ENCODE results near the gene PCYT2. TPM values are rescaled to one million over a fixed set of nuclear protein-coding genes. Genes with fewer than 3 reads are reported as not detected.

PCYT2 gene
- total and polyA plus RNA-seq, 9 of the 15 experiments (the other 6 are each of a cell fraction or from before 2014, with no cell fraction given) = 0.92 to 134 (median 82.5) TPM

- TF ChIP-seq, protein P1, sequence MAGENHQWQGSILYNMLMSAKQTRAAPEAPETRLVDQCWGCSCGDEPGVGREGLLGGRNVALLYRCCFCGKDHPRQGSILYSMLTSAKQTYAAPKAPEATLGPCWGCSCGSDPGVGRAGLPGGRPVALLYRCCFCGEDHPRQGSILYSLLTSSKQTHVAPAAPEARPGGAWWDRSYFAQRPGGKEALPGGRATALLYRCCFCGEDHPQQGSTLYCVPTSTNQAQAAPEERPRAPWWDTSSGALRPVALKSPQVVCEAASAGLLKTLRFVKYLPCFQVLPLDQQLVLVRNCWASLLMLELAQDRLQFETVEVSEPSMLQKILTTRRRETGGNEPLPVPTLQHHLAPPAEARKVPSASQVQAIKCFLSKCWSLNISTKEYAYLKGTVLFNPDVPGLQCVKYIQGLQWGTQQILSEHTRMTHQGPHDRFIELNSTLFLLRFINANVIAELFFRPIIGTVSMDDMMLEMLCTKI (IDR thresholded peaks at IDR 0.05; ENCODE audit: partially characterized antibody) = no peak
- TF ChIP-seq RBFOX2 (IDR thresholded peaks at IDR 0.05; ENCODE audit: low read depth, low read length) (peak; percentile 25; the same call in 1 of the 2 replicates), SP2 (IDR thresholded peaks at IDR 0.05; ENCODE audit: extremely low read depth, low read depth, low read length, poor library complexity, severe bottlenecking) (peak; percentile 31)
- TF ChIP-seq, protein P2, sequence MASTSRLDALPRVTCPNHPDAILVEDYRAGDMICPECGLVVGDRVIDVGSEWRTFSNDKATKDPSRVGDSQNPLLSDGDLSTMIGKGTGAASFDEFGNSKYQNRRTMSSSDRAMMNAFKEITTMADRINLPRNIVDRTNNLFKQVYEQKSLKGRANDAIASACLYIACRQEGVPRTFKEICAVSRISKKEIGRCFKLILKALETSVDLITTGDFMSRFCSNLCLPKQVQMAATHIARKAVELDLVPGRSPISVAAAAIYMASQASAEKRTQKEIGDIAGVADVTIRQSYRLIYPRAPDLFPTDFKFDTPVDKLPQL (IDR thresholded peaks at IDR 0.05; ENCODE audit: extremely low read depth, insufficient read length) = no peak
Measured at GRCh38 chr17:81911277-81911961, at the start of gene PCYT2 (continued).

- peak; percentile 26 for ATAC-seq
- DNase-seq (ENCODE audit: extremely low read depth in 1 of 4, low spot score in 3 of 4) = peak; percentile 36 to 50 (median 42)
- no TSS peak for BruUV-seq (replicated peaks)
- CTCF ChIA-PET (ENCODE audit: low intra/inter-chr PET ratio) = interaction anchor here (0.5 to 5.2 kb wide), 9 partner anchors 17 to 807 kb away, joined by 3 to 103 read pairs (median 5); partner anchors contain the start of genes ASPSCR1, CENPX, DCXR and LRRC45
- Histone ChIP-seq H3K27me3 (ENCODE audit: control insufficient read depth in 2 of 2, insufficient read depth in 2 of 2, low read length in 2 of 2) (no peaks in the 10 kb centered on the region), H4K20me1 (replicated peaks; ENCODE audit: control insufficient read depth, insufficient read depth, low read length) (no peaks in the 10 kb centered on the region), H3K4me2 (ENCODE audit: insufficient read depth, low read length) (peak overlapping the region; percentile 85), H3K27ac (ENCODE audit: extremely low read depth, low read depth, low read length) (peak overlapping the region; percentile 68), H3K79me2 (ENCODE audit: control insufficient read depth, insufficient read depth, low read length) (peaks cover 20% of the 10 kb centered on the region), H3K9ac (ENCODE audit: insufficient read depth in 1 of 2, low read depth in 2 of 2, low read length in 2 of 2) (peak overlapping the region; percentile 82 to 92), H2AFZ (ENCODE audit: low read depth, low read length) (peak overlapping the region; percentile 91), H3K4me3 (peak overlapping the region; percentile 58), H3K36me3 (ENCODE audit: control insufficient read depth, insufficient read depth, low read length) (peaks cover 15% of the 10 kb centered on the region; the same call in 2 of the 3 replicates), H3K4me1 (replicated peaks in 1 of 2; ENCODE audit: control insufficient read depth in 2 of 2, insufficient read depth in 2 of 2, low read length in 2 of 2) (peaks cover 7 to 73% of the 10 kb centered on the region in 2 experiments; a peak in 4 of 5 replicates), H3K9me1 (ENCODE audit: control insufficient read depth, insufficient read depth, low read length) (no peaks in the 10 kb centered on the region), H3K9me3 (replicated peaks; ENCODE audit: control insufficient read depth, insufficient read depth, low read depth, low read length) (no peaks in the 10 kb centered on the region)
- WGBS (ENCODE audit: insufficient coverage, low coverage, missing lambda C conversion rate) = 3% methylated on average over 51 of the region's 98 CpGs
- POLR2A ChIA-PET = interaction anchor here (0.8 to 1.6 kb wide), 14 partner anchors 8 to 225 kb away, joined by 3 to 7 read pairs (median 4); partner anchors contain the start of genes ASPSCR1, CENPX, LRRC45 and PYCR1
- in situ Hi-C loops (cut with MboI) = no loop called here
- intact Hi-C loops (cut with micrococcal nuclease) = no loop called here
- no peak for FAIRE-seq
- TF ChIP-seq, protein P3, sequence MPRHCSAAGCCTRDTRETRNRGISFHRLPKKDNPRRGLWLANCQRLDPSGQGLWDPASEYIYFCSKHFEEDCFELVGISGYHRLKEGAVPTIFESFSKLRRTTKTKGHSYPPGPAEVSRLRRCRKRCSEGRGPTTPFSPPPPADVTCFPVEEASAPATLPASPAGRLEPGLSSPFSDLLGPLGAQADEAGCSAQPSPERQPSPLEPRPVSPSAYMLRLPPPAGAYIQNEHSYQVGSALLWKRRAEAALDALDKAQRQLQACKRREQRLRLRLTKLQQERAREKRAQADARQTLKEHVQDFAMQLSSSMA (CRISPR knock-in tag; IDR thresholded peaks at IDR 0.05) = 0 out of 2 replicates have a peak, but pooled peaks have one; percentile 5
- TF ChIP-seq NFIC (IDR thresholded peaks at IDR 0.05) = peak; percentile 70
- TF ChIP-seq, protein P4, sequence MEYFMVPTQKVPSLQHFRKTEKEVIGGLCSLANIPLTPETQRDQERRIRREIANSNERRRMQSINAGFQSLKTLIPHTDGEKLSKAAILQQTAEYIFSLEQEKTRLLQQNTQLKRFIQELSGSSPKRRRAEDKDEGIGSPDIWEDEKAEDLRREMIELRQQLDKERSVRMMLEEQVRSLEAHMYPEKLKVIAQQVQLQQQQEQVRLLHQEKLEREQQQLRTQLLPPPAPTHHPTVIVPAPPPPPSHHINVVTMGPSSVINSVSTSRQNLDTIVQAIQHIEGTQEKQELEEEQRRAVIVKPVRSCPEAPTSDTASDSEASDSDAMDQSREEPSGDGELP (CRISPR knock-in tag; IDR thresholded peaks at IDR 0.05; ENCODE audit: borderline replicate concordance) = peak; percentile 18; the same call in 1 of the 2 replicates
- TF ChIP-seq, protein P5, sequence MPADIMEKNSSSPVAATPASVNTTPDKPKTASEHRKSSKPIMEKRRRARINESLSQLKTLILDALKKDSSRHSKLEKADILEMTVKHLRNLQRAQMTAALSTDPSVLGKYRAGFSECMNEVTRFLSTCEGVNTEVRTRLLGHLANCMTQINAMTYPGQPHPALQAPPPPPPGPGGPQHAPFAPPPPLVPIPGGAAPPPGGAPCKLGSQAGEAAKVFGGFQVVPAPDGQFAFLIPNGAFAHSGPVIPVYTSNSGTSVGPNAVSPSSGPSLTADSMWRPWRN (IDR thresholded peaks at IDR 0.05; ENCODE audit: low read depth) = no peak
- no peak for TF ChIP-seq TCF7 (IDR thresholded peaks at IDR 0.05; ENCODE audit: borderline replicate concordance)
- no peak for TF ChIP-seq ATF1 (CRISPR knock-in tag; IDR thresholded peaks at IDR 0.05)
- no peak for TF ChIP-seq ATF1 (tag; IDR thresholded peaks at IDR 0.05)
Measured at GRCh38 chr17:81960130-81960958, 49.1 kb upstream of the PCYT2 start.
